ENCODE measurements around the gene VARS2.

DNA sequence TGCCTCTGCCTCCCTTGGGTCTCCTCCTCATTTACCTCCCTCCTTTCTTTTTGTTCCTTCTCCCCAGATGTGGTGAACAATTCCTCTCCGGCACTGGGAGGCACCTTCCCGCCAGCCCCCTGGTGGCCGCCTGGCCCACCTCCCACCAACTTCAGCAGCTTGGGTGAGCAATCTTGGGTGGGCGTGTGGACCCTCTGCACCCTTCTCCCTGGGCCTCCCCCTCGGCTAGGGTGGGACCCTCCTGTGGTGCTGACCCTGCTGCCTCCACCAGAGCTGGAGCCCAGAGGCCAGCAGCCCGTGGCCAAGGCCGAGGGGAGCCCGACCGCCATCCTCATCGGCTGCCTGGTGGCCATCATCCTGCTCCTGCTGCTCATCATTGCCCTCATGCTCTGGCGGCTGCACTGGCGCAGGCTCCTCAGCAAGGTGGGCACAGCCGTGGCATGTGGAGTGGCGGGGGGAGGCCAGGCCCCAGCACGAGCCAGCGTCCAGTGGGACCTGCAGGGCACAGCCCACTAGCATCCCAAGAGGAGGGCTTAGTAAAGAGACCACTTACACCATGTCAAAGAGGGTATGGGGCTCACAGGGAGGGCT is 20.9 kb upstream of the VARS2 start:
- TF ChIP-seq CTCF (IDR thresholded peaks at IDR 0.05 in 2 of 3, conservative IDR thresholded peaks at IDR 0.05 in 1 of 3; ENCODE audit: borderline replicate concordance in 1 of 3, insufficient read depth in 1 of 3, low read depth in 2 of 3, low read length in 2 of 3) (peak in 2 of 3 experiments; percentile 38 to 46; a peak in 3 of 6 replicates), POLR2AphosphoS5 (IDR thresholded peaks at IDR 0.05; ENCODE audit: low read depth, low read length) (no peak), EZH2 (IDR thresholded peaks at IDR 0.05) (no peak), ATF3 (IDR thresholded peaks at IDR 0.05) (no peak), RAD21 (IDR thresholded peaks at IDR 0.05; ENCODE audit: low read depth) (no peak), POLR2A (IDR thresholded peaks at IDR 0.05; ENCODE audit: borderline replicate concordance, extremely low read depth, insufficient read depth, insufficient read length) (no peak), YY1 (IDR thresholded peaks at IDR 0.05; ENCODE audit: extremely low read depth, insufficient replicate concordance, low read depth, low read length) (no peak)
